ENCODE data around the gene VSIG4.

The VSIG4 gene

DNA sequence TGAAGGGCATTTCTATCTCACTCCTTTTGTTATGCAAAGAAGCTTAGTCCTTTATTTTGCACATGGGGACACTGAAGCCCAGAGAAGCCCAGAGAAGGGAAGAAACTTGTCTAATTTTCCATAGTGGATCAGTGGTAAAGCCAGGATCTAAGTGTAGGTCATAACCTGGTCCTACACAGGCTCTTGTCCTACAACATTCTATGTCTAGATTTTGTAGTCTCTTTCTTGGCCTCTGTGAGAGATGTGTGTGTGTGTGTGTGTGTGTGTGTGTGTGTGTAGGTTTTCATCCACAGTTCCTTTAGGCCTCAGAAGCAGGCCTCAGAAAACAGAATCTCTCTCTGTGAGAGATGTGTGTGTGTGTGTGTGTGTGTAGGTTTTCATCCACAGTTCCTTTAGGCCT lies 38.3 kb downstream of the VSIG4 start:
- H3K4me3 ChIP-seq (ENCODE audit: low read depth, low read length), result no peak overlapping the region
- TF ChIP-seq, protein P1, sequence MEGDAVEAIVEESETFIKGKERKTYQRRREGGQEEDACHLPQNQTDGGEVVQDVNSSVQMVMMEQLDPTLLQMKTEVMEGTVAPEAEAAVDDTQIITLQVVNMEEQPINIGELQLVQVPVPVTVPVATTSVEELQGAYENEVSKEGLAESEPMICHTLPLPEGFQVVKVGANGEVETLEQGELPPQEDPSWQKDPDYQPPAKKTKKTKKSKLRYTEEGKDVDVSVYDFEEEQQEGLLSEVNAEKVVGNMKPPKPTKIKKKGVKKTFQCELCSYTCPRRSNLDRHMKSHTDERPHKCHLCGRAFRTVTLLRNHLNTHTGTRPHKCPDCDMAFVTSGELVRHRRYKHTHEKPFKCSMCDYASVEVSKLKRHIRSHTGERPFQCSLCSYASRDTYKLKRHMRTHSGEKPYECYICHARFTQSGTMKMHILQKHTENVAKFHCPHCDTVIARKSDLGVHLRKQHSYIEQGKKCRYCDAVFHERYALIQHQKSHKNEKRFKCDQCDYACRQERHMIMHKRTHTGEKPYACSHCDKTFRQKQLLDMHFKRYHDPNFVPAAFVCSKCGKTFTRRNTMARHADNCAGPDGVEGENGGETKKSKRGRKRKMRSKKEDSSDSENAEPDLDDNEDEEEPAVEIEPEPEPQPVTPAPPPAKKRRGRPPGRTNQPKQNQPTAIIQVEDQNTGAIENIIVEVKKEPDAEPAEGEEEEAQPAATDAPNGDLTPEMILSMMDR (IDR thresholded peaks at IDR 0.05; ENCODE audit: borderline replicate concordance, insufficient read depth, low read depth, low read length), result no peak

DNA sequence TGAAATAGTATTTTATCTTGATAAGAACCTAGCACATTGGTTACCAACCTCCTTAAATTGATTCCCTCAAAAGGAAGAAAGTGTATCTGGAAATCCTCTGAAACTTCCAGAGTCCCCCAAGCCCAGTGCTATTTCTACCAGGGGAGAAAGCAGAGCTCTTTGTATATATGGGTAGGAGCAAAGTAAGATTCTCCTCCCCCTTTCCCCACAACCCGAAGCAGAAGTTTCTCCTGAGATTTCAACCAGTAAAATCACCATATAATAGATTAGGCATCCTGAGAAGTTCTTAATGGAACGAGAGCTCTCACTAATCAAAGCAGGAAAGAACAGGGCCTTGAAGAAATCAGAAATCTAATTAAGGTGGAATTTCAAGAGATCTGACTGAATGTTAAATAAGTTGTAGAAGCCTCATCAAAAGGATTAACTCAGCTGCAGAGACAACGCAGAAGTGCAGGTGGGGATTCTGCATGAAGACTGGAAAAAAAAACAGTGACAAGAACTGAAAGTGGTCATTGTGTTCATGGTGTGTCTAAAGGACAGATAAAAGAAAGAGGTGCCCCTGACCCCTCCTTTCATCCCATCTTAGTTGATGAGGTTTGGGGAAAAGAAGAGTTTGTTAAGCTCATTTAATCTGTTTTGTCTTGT lies 39.1 kb downstream of the VSIG4 start:
- H3K4me3 ChIP-seq (ENCODE audit: low read depth, low read length), result no peak overlapping the region
- TF ChIP-seq, protein P1 (IDR thresholded peaks at IDR 0.05; ENCODE audit: borderline replicate concordance, insufficient read depth, low read depth, low read length), result no peak

DNA sequence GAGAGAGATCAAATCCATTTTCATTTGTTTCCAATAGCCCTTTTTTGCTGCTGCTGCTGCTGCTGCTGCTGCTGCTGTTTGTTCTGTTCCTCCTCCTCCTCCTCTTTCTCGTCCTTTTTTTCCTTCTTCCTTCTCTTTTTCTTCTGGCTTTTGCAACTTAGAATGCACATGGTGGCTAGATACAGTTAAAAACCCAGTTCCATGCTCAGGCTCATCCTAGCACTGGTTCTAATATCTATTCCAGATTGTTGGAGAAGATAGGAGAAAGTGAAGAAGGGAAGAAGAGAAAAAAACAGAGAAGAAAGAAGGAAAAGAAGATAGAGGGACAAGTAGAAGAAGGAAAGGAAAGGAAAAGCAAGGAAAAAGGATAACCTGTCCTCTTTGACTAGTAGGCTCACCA lies 39.7 kb downstream of the VSIG4 start:
- H3K4me3 ChIP-seq (ENCODE audit: low read depth, low read length), result no peak overlapping the region
- TF ChIP-seq, protein P1 (IDR thresholded peaks at IDR 0.05; ENCODE audit: borderline replicate concordance, insufficient read depth, low read depth, low read length), result no peak

DNA sequence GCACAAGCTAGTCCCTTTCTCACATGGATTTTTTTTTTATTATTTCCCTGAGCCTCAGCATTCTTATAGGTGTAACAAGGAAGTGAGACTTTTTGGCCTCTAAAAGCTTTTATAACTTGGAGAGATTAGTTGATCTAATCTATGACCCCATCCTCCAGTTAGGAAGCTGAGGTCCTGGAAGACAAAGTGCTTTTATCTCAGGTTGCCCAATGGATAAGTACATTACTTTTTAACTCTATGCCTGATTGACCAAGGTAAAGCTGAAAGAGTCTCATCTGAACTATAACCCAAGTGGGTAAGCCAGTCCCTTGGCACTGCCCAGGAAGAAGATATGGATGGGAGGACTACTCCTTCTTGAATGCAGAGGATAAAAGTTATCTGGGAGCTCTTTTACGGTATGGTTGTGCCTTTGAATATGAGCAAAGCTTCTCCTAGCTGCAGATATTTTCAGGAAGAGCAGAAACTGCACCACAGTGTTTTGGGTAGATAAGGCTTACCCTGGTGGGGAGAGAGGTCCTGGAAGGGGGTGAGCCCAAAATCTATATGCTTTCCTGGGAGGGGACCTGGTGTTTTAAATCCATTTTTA lies 40.2 kb downstream of the VSIG4 start:
- TF ChIP-seq, protein P1 (IDR thresholded peaks at IDR 0.05; ENCODE audit: borderline replicate concordance, insufficient read depth, low read depth, low read length), result no peak
- no peak overlapping the region for H3K4me3 ChIP-seq (ENCODE audit: low read depth, low read length)

DNA sequence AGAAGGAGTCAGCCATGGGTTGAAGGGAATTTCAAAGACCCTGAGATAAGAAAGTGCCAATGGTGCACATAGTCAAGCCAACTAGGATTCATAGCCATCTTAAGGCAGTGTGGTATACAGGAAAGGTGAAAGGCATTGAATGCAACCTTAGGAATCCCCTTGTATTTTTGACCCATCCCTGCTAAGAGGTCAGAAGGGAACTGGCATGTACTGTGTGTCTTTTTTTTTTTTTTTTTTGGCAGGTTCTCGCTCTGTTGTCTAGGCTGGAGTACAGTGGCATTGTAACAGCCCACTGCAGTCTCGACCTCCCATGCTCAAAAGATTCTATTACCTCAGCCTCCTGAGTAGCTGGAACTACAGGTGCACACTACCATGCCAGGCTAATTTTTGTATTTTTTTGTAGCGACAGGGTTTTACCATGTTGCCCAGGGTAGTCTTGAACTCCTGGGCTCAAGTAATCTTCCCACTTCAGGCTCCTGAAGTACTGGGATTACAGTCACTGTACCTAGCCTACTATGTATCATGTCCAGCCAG lies 40.8 kb downstream of the VSIG4 start:
- TF ChIP-seq, protein P1 (IDR thresholded peaks at IDR 0.05; ENCODE audit: borderline replicate concordance, insufficient read depth, low read depth, low read length), result no peak
- H3K4me3 ChIP-seq (ENCODE audit: low read depth, low read length), result no peak overlapping the region

DNA sequence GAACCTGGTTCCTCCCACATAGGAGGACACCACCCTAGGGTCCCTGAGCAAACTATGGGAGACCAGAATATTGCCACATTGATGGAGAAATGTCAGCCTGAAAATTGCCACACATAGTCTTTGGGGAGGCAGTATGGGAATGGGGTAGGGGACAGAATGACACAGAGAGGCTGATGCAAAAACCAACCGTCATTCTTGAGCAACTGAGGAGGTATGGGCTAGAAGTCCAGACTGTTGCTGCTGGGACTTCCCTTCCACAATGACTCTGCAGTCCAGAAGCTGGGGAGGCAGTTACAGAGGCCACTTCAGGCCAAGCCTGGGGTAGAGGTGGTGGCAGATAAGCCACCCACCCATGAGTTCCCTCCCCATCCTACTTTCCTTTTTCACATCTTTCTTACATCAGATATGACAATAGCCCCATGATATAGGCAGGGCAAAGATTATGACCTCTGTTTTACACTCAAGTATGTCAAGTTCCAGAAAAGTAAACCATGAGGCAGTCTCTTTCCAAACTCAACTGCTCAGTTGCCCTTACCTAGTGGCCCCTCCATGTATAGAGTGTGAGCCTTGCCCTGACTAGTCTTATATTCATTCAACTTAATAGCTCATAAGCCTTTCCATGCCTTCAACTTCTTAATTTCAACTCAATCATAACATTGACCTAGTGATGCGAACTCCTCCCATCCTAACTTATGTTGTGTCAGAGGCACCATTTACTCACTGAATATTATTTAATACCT lies 41.7 kb downstream of the VSIG4 start:
- TF ChIP-seq, protein P1 (IDR thresholded peaks at IDR 0.05; ENCODE audit: borderline replicate concordance, insufficient read depth, low read depth, low read length), result no peak
- no peak overlapping the region for H3K4me3 ChIP-seq (ENCODE audit: low read depth, low read length)
